ENCODE results near the gene TIE1. TPM values are rescaled to one million over a fixed set of nuclear protein-coding genes. Genes with fewer than 3 reads are reported as not detected.
"Not testable (repeated sequence)": the region's sequence is repeated elsewhere in the genome, so short reads cannot be mapped to it uniquely, and the experiment has no call there.

The TIE1 gene
- polyA plus RNA-seq, 12 donors = 37.4 to 53.1 (median 40.9) TPM; not detected in 1

- no peak for DNase-seq
Measured at GRCh38 chr1:43358121-43358745, 57.5 kb downstream of the TIE1 start.

GRCh38 chr1:43358746-43359693 is 58.2 kb downstream of the TIE1 start, which contains the start of gene CDC20:
Gene CDC20 (plus strand): TSS chr1:43358981. CDS start chr1:43359216, 235 bp downstream.
- DNase-seq = peak; percentile 97

- no peak for DNase-seq
Measured at GRCh38 chr1:43359696-43360095, 58.9 kb downstream of the TIE1 start.

GRCh38 chr1:43360616-43361015 is 59.8 kb downstream of the TIE1 start:
- no peak for DNase-seq

- DNase-seq = no peak
Measured at GRCh38 chr1:43363283-43363934, 62.6 kb downstream of the TIE1 start.

- no peak for DNase-seq
Measured at GRCh38 chr1:43363935-43364525, 63.2 kb downstream of the TIE1 start.

- no peak for DNase-seq
Measured at GRCh38 chr1:43365678-43366077, 64.9 kb downstream of the TIE1 start.

- DNase-seq = no peak
Measured at GRCh38 chr1:43366179-43366578, 65.4 kb downstream of the TIE1 start.

- DNase-seq = no peak
Measured at GRCh38 chr1:43366601-43367025, 65.8 kb downstream of the TIE1 start.

- DNase-seq = peak; percentile 16
Measured at GRCh38 chr1:43367026-43367903, 66.5 kb downstream of the TIE1 start.

GRCh38 chr1:43367904-43368645 is 67.3 kb downstream of the TIE1 start, which contains the start of gene ELOVL1:
Gene ELOVL1 (minus strand): TSS chr1:43368011. CDS start chr1:43365609, 2,402 bp downstream.
- peak; percentile 79 for DNase-seq

GRCh38 chr1:43368646-43369020 is 67.9 kb downstream of the TIE1 start:
- DNase-seq = no peak

GRCh38 chr1:43369779-43370178 is 69.0 kb downstream of the TIE1 start:
- DNase-seq = not testable (repeated sequence)

- no peak for DNase-seq
Measured at GRCh38 chr1:43370564-43370963, 69.8 kb downstream of the TIE1 start.

- no peak for DNase-seq
Measured at GRCh38 chr1:43372172-43372571, 71.4 kb downstream of the TIE1 start.

Other genes starting within 250 kb of the TIE1 start
- gene EBNA1BP2, start 128.7 kb upstream of the TIE1 start, polyA plus RNA-seq (ENCODE audit: insufficient read length in 12 of 12) = 10 to 100 TPM in 11 of 12 donors, not detected in 1; 29.3 to 49.3 (median 35.4) TPM
- gene CFAP57, start 128.7 kb upstream of the TIE1 start, polyA plus RNA-seq (ENCODE audit: insufficient read length in 12 of 12) = 1 to 10 TPM in 1 of 12 donors, under 1 TPM in 8, not detected in 3; 0.12 to 1.5 (median 0.27) TPM
- 1 to 10 TPM in 1 of 12 donors, under 1 TPM in 3, not detected in 8; 0.08 to 1.1 (median 0.64) TPM for gene TMEM125, start 31.0 kb upstream of the TIE1 start, polyA plus RNA-seq (ENCODE audit: insufficient read length in 12 of 12)
- 10 to 100 TPM in 1 of 12 donors, 1 to 10 TPM in 1, under 1 TPM in 3, not detected in 7; 0.21 to 15.7 (median 0.53) TPM for gene C1orf210, start 15.4 kb upstream of the TIE1 start, polyA plus RNA-seq (ENCODE audit: insufficient read length in 12 of 12)
- under 1 TPM in 7 of 12 donors, not detected in 5; 0.14 to 0.91 (median 0.26) TPM for gene MPL, start 36.8 kb downstream of the TIE1 start, polyA plus RNA-seq (ENCODE audit: insufficient read length in 12 of 12)
- gene CDC20, start 58.0 kb downstream of the TIE1 start, polyA plus RNA-seq (ENCODE audit: insufficient read length in 12 of 12) = 10 to 100 TPM in 11 of 12 donors, not detected in 1; 10.4 to 28.5 (median 15.4) TPM
- 10 to 100 TPM in 11 of 12 donors, not detected in 1; 27.1 to 53.8 (median 36.8) TPM for gene ELOVL1, start 67.0 kb downstream of the TIE1 start, polyA plus RNA-seq (ENCODE audit: insufficient read length in 12 of 12)
- 10 to 100 TPM in 11 of 12 donors, not detected in 1; 17.0 to 35.2 (median 27.0) TPM for gene MED8, start 88.8 kb downstream of the TIE1 start, polyA plus RNA-seq (ENCODE audit: insufficient read length in 12 of 12)
- 10 to 100 TPM in 11 of 12 donors, not detected in 1; 11.1 to 28.1 (median 15.4) TPM for gene SZT2, start 88.9 kb downstream of the TIE1 start, polyA plus RNA-seq (ENCODE audit: insufficient read length in 12 of 12)
- gene HYI, start 152.9 kb downstream of the TIE1 start, polyA plus RNA-seq (ENCODE audit: insufficient read length in 12 of 12) = 10 to 100 TPM in 11 of 12 donors, not detected in 1; 14.5 to 36.8 (median 20.7) TPM
- gene PTPRF, start 229.9 kb downstream of the TIE1 start, polyA plus RNA-seq (ENCODE audit: insufficient read length in 12 of 12) = 10 to 100 TPM in 11 of 12 donors, not detected in 1; 14.2 to 92.2 (median 19.1) TPM